ENCODE results near the gene ALX4. TPM values are rescaled to one million over a fixed set of nuclear protein-coding genes. Genes with fewer than 3 reads are reported as not detected.

ALX4 gene
- total RNA-seq, 4 donors from 2014 or later, result 0.21 to 1.1 (median 0.34) TPM; not detected in 1

DNA sequence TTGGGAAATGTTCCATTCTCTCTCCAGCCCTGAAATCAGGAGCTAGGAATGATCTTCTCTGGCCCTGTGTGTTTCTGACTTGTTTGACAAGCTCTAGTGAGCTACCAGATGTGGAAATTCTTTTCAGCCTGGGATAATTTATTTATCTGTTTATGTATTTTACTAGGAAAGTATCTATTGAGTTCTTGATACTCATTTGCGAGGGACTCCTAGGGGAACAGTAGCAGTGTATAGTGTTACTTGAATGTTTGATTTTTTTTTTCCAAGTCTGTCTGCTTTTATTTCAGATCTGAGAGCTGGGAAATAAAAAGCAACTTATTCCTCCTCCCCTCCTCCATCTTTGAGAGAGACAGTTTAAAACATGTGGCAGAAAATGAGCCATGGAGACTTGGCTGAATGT lies 92.5 kb downstream of the ALX4 start:
- peaks cover 6% of the 10 kb centered on the region for H3K9me3 ChIP-seq
- H3K36me3 ChIP-seq, result no peaks in the 10 kb centered on the region
- no peaks in the 10 kb centered on the region for H3K4me1 ChIP-seq
- no peak for DNase-seq (ENCODE audit: low spot score in 2 of 2)
- no peak overlapping the region for H3K4me3 ChIP-seq
- H3K27me3 ChIP-seq, result no peaks in the 10 kb centered on the region
- H3K27ac ChIP-seq, result no peak overlapping the region
- WGBS, result 82% methylated on average over 1 of the region's 1 CpG
- no peak for TF ChIP-seq EP300 (IDR thresholded peaks at IDR 0.05)
- TF ChIP-seq, protein P1, sequence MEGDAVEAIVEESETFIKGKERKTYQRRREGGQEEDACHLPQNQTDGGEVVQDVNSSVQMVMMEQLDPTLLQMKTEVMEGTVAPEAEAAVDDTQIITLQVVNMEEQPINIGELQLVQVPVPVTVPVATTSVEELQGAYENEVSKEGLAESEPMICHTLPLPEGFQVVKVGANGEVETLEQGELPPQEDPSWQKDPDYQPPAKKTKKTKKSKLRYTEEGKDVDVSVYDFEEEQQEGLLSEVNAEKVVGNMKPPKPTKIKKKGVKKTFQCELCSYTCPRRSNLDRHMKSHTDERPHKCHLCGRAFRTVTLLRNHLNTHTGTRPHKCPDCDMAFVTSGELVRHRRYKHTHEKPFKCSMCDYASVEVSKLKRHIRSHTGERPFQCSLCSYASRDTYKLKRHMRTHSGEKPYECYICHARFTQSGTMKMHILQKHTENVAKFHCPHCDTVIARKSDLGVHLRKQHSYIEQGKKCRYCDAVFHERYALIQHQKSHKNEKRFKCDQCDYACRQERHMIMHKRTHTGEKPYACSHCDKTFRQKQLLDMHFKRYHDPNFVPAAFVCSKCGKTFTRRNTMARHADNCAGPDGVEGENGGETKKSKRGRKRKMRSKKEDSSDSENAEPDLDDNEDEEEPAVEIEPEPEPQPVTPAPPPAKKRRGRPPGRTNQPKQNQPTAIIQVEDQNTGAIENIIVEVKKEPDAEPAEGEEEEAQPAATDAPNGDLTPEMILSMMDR (IDR thresholded peaks at IDR 0.05), result no peak

DNA sequence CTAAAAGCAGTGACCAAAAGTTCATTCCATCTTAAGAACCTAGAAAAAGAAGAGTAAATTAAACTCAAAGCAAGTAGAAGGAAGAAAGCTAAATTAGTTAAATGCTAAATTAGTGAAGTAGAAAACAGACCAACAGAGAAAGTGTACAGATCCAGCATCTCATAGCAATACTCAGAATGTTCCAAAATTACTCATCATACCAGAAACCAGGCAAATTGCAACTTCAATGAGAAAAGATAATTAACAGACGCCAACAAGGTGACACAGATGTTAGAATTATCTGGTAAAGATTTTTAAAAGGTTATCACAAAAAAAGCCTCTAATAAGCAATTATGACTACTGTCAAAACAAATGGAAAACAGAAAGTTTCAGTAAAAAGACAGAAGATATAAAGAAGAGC lies 96.8 kb downstream of the ALX4 start:
- Histone ChIP-seq H3K4me3 (no peak overlapping the region), H3K27ac (no peak overlapping the region)
- TF ChIP-seq POLR2A (IDR thresholded peaks at IDR 0.05) (no peak), EP300 (IDR thresholded peaks at IDR 0.05) (no peak), POLR2AphosphoS5 (IDR thresholded peaks at IDR 0.05) (no peak)
- TF ChIP-seq, protein P1 (IDR thresholded peaks at IDR 0.05), result no peak

DNA sequence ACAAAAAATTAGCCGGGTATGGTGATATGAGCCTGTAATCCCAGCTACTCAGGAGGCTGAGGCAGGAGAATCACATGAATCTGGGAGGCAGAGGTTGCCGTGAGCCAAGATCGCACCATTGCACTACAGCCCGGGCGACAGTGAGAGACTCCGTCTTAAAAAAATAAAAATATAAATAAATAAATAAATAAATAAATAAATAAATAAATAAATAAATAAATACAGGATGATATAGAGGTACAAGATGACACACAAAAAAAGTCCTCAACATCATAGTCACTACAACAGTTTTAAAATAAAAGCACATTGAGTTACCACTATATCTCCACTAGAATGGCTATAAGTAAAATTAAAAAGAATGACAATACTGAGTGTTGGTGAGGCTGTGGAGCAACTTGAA lies 97.8 kb downstream of the ALX4 start:
- TF ChIP-seq POLR2A (IDR thresholded peaks at IDR 0.05), result no peak
- TF ChIP-seq EP300 (IDR thresholded peaks at IDR 0.05), result no peak
- TF ChIP-seq, protein P1 (IDR thresholded peaks at IDR 0.05), result no peak
- TF ChIP-seq POLR2AphosphoS5 (IDR thresholded peaks at IDR 0.05), result no peak
- no peak overlapping the region for H3K27ac ChIP-seq
- 97% methylated on average over 6 of the region's 6 CpGs for WGBS
- peaks cover 6% of the 10 kb centered on the region for H3K9me3 ChIP-seq
- H3K36me3 ChIP-seq, result peaks cover 11% of the 10 kb centered on the region
- H3K4me3 ChIP-seq, result no peak overlapping the region
- DNase-seq (ENCODE audit: low spot score in 2 of 2), result no peak
- no peaks in the 10 kb centered on the region for H3K27me3 ChIP-seq
- no peaks in the 10 kb centered on the region for H3K4me1 ChIP-seq

More for the DNA sequence above, 96.8 kb downstream of the ALX4 start:
- peaks cover 6% of the 10 kb centered on the region for H3K9me3 ChIP-seq
- WGBS, result 93% methylated on average over 1 of the region's 1 CpG
- H3K4me1 ChIP-seq, result no peaks in the 10 kb centered on the region
- DNase-seq (ENCODE audit: low spot score in 2 of 2), result no peak
- peaks cover 4% of the 10 kb centered on the region for H3K36me3 ChIP-seq
- no peaks in the 10 kb centered on the region for H3K27me3 ChIP-seq

Other genes starting within 250 kb of the ALX4 start
- 10 to 100 TPM; 17.4 to 54.1 (median 30.1) TPM for gene ACCS, start 243.9 kb downstream of the ALX4 start, total RNA-seq
- 10 to 100 TPM; 66.3 to 82.0 (median 72.4) TPM for gene EXT2, start 214.5 kb downstream of the ALX4 start, total RNA-seq

Data from suprapubic skin (tissue), 4 donors.